GM18909 (cell line): Measurements from ENCODE around the gene CDKAL1.
"Not testable (repeated sequence)": the region's sequence is repeated elsewhere in the genome, so short reads cannot be mapped to it uniquely, and the experiment has no call there.

Source experiments
- ATAC-seq: cut with Tn5 transposase; IDR thresholded peaks from one replicate; pipeline ENCODE4 v1.9.1; 2021; ENCODE audit warnings: mild to moderate bottlenecking; ENCODE audit not compliant: unreplicated experiment, poor library complexity

The CDKAL1 gene

DNA sequence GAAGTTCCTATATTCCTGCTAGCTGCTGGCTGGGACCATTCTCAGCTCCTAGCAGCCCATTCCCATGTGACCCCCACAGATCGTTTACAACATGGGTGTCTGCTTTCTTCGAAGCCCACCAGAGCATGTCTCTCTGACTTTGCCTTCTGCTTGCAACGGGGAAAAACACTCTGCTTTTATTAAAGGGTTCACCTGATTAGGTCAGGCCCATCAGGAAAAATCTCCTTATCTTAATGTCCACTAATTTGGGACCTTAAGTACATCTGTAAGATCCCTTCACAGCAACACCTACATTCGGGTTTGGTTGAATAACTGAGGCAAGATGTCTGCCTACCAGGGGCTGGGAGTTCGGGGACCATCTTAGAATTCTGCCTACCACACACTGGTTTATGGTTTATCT lies 496.9 kb downstream of the CDKAL1 start:
- ATAC-seq = no peak

DNA sequence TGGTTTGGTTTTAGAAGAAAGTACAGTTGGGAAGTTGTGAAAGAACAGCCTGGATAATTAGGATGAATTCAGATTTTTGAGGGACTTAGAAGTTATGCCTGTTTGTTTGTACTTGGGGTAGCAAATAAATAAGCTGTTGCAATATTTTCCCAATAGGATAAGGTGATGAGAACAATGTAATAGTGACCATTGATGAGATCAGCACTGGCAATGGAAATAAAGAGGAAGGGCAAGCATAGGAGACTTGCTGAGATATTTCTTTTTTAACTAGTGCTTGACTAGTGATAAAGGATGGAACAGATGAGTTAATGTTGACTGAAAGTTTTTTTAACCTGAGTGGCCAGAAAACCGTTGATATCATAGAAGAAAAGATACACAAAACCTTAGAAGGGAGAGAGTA lies 498.8 kb downstream of the CDKAL1 start:
- ATAC-seq = no peak

DNA sequence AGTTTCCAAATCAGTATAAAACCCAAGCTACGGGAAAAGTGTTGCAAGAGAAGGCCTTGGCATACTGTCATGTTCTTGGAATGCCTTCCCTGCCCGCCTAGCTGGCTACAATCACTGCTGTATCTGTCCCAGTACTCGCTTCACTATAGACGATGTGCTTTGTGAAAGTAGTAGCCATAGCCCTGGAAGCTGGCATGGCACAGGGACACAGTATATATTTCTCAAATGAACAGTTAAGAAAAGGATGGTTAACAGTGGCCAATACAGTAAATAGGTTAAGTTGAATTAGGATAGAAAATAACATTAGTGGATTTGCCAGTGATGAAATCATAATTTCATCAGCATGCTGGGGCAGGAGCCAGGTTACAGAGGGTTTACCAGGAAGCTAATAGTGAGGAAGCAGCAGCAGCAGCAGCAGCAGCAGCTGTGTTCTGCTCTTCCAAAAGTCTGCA lies 499.3 kb downstream of the CDKAL1 start:
- no peak for ATAC-seq

DNA sequence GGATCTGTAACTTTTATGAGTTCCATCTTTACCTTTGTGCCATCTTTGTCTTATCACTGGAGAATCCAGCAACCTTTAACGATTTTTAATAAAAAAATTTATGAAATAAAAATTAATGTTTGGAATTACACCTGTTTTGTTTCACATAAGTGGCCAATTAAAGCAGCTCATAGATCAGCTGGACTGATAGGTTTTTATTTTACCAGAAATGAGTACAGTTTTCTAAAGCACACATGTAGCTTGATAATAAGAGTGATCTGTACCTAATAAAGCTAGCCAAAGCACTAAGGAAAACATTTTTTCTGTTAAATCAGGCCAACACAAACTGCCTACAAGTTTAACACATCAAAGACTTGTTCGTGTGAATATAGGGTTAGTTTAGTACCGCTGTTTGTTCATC lies 500.1 kb downstream of the CDKAL1 start:
- no peak for ATAC-seq

DNA sequence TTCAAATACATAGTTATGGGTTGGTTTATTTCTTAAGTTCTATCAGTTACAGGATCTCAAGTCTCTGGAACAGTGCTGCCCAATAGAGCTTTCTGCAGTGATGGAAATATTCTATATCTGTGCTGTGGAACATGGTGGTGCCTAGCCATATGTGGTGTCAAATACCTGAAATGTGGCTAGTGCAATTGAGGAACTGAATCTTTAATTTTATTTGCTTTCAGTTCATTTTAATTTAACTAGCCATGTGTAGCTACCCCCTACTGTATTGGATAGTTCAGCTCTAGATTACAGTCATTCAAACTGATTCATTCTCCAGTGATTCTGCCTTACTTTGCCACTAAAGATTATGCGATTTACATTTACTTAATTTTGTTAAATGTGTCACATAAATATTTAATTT lies 503.2 kb downstream of the CDKAL1 start:
- peak; percentile 75 for ATAC-seq

DNA sequence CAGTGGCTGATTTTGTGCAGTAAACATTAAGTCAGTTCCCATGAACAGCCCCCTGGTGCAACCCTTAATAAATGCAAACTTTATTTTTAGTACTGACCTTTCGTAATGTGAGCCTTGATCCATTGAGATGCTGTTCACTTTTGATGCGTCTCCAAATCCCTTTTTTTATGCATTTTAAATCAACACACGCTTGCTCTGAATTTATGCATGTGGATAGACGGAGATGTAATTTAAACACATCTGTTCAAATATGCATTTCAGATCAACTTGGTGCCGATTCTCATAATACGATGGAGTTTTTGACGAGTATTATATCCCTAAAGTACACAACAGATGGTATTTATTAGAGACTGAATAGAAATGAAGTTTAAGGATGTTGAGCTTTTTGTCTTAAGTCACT lies 505.7 kb downstream of the CDKAL1 start:
- ATAC-seq = no peak

DNA sequence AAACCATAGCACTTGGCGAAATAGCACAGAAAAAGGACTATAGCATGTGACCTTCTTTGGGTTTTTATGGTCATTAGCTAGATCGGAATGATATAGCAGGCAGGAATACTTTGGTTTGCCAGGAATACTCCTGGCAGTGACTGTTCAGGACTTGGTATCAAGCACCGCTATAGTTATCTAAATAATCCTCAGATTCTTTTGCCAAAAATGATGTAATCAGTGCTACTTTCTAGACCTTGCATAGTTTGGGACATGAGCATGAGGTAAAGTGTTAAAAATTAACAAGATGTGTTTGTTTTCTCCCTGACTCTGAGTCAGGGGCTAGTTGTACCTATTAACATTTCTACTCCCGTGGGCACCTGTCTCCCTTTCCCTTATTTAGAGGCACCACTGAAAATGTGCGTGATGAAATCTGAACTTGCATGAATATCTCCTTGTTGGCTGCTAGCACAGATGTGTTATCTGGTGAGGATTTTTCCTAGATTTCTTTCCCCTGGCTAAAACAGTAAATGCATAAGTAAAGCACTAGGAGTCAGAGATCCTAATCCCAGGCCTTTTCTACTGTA lies 511.0 kb downstream of the CDKAL1 start:
- no peak for ATAC-seq

DNA sequence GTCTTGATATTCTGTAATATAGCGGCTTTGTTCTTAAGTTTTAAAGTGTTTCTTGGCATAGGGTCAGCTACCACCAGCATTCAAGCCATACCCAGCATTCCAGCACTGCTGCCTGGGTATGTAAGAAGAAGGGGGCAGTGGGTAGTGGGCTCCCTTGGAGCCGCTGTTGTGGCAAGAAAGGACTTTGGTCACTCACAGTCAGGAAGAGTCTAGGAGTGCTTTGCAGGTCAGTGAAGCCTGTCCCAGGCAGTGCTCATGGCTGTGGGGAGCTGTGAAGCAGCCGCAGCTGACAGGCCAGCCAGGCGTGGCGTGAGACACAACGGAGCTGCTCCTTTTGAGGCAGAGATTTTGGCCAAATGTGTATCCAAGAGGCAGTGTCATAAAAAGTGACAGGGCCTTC lies 512.0 kb downstream of the CDKAL1 start:
- no peak for ATAC-seq

DNA sequence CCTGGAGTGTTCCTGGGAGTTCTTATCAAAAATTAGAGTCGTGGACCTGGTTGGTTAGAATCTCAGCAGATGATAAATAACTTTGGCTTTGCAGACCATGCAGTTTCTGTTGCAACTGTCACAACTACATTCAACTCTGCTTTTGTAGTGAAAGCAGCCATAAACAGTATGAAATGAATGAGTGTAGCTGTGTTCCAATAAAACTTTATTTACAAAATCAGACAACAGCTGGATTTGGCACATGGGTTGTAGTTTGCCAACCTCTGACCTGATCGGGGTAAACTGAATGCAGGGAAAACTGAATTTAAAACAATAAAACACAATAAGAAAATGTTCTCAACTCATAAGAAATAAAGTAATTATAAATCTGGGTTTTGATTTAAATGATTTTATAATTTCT lies 513.8 kb downstream of the CDKAL1 start:
- no peak for ATAC-seq

DNA sequence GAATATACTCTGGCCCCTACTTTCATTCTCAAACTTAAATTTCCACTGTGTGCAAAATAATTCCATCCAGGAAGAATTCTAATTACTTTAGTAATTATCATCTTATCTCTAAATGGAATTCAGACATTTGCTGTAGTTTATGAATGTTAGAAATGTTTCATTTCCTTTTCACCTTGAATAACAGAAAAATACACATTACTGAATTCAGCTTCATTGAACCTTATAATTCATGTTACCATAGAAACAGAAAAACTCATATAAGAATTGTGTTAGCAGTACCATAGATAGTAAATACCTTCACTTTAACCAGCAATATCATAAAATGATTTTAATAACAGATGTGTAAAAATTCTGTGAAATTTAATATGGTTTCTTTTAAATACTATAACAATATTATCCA lies 514.9 kb downstream of the CDKAL1 start:
- ATAC-seq = no peak

DNA sequence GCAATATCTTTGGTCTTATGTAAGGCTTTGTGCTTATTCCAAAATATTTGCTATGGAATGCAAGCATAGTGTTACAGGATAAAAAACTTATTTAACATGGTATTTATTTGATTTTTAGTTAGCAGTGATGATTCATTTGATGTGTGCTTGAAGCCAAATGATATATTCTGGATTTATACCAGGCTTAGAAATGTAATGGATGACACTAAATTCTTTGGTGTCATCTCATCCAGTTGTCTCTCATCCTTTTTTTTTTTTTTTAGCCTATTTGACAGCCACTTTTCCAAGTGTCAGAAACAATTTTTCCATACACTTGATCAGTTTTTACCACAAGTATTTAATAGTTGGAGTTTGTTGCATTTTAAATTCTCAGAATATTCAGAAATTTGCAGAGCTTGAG lies 515.3 kb downstream of the CDKAL1 start:
- ATAC-seq = no peak

DNA sequence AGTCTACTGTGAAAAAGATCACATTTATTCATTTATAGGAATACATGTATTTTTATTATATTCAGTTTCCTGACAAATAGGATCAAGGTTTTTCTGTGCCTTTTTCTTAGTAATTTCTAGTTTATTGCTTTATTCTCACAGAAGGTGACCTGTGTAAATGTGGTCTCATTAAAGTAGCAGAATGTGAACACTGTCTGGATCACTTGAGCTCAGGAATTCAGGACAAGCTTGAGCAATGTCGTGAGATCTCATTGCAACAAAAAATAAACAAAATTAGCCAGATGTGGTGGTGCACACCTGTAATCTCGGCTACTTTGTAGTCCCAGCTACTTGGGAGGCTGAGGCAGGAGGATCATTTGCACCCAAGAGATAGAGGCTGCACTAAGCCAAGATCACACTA lies 516.7 kb downstream of the CDKAL1 start:
- ATAC-seq = no peak

DNA sequence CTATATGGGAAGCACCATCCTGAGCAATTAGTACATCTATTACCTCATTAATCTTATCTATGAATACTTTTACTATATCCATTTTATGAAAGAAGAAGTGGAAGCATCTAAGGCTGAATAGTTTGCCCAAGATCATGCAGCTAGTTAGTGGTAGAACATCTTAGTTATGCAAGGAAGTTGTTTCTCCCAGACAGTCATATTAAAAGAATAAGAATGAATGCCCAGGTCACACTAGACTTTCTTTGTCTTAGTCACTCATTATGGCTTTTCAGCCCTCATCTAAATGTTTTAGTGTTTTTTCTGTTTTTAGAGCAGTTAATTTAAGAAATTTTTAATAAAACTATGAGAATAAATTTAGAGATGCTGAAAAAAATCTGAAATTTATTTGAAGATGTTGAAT lies 517.5 kb downstream of the CDKAL1 start:
- no peak for ATAC-seq

DNA sequence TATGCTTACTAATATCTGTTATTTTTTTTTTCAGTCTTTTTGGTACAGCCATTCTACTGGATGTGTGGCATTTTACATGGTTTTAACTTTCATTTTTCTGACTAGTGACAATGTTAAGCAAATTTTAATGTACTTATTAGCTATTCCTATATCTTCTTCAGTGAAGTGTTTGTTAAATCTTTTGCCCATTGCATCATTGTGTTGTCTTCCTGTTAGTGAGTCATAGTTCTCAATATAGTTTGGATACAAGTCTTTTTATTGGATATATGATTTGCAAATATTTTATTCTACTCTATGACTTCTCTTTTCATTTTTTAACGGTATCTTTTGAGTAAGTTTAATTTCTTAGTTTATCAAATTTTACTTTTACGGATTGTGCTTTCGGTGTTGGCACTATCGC lies 519.4 kb downstream of the CDKAL1 start:
- ATAC-seq = no peak

DNA sequence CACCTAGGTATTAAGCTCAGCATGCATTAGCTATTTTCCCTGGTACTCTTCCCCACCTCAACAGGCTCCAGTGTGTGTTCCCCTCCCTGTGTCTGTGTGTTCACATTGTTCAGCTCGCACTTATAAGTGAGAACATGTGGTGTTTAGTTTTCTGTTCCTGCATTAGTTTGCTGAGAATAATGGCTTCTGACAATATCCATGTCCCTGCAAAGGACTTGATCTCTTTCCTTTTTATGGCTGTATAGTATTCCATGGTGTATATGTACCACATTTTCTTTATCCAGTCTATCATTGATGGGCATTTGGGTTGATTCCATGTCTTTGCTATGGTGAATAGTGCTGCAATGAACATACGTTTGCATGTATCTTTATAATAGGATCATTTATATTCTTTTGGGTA lies 521.2 kb downstream of the CDKAL1 start:
- not testable (repeated sequence) for ATAC-seq

DNA sequence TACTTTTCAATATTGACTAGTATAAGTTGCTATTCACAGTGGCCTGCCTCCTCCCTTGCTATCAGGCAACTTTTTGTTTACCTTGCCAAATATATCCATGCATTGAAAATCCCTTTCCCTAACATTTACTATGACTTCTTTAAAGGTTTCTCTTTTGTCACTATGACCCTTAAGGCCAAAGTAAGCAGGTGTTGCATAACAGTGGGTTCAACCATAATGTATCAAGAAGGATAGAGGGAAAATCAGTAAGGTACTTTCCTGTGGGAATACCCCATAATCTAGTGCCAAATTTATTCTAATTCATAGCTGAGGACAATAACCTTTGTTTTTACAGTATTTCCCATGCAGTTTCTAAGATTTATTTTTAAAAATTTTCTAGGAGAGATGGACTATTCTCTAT lies 527.6 kb downstream of the CDKAL1 start:
- no peak for ATAC-seq

DNA sequence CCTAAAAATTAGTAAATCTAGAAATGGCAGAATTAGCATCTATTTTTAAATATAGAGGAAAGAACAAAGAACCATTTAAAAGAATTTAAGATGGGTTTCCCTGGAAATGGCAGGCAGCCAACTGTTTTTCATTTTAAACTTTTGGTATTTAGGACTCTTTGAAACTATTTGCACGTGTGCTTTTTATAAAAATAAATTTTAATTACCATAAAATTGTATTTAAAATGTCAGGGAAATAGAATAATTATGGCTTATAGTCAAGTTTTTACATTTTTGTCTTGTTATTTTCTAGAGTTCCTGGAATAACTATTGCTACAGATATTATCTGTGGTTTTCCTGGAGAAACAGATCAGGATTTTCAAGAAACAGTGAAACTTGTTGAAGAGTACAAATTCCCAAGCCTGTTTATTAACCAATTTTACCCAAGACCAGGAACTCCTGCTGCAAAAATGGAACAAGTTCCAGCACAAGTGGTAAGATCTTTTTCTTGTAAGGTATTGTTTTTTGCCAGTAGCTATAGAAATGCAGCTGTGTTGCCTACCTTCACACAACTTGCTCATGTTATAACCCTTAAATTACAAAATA lies 530.6 kb downstream of the CDKAL1 start:
- no peak for ATAC-seq

DNA sequence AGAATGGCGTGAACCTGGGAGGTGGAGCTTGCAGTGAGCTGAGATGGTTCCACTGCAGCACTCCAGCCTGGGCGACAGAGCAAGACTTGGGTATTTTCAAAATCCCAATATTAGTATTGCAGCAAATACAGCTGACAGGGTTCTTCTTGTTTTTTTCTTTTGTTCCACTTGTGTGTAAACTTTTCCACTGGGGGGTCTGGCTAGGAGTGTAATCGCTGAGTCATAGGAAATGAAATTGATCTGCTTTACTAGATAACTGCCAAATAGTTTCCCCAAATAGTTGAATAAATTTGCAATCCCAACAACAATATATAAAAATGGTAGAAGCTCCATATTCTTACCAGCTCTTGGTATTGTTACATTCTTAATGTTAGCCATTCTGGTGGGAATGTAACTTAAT lies 533.3 kb downstream of the CDKAL1 start:
- no peak for ATAC-seq

DNA sequence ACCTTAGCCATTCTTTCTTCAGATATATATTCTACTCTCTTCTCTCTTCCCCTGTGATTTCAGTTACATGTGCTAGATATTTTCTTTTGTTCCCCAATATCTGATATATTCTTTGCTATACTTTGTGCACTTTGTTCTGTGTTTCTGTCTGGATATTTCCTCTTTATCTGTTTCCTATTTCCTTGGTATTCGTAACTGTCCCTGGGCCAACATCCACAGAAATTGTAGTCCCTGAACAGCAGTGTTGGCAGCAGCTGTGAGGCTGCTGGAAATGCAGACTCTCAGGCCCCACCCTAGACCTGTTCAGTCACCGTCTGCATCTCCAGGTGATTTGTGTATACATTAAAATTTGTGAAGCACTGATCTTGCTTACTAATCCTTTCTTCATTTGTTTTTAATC lies 536.4 kb downstream of the CDKAL1 start:
- no peak for ATAC-seq

DNA sequence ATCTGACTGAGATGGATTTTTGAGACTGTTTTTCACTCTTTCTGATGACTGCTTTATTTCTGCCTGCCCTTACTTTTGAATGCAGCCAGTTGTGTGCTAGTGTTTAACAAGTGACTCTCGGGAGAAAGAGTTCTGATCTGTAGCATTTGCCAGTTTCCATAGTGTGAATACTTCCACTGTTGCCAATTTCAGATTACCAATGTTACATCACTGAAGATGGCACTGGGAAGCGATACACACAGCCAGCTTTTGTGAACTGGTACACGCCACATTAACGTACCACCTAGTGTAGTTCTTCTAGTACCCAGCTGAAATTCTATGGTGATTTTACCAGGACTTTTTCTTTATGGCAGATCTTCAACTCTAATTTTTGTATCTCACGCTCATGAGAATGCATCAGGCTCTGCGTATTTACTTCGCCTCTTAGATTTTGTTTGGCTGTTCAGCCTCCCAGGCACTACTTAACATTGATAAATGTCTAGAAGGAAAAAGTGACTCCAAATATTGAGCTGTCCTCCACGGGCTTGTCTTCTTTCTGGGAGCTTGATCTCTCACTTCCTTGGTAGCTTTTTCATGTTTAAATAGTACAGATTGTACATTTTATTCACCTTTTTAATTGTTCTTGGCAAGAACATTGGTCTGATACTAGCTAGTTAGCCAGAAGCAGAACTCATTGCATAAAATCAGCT lies 537.7 kb downstream of the CDKAL1 start:
- no peak for ATAC-seq

DNA sequence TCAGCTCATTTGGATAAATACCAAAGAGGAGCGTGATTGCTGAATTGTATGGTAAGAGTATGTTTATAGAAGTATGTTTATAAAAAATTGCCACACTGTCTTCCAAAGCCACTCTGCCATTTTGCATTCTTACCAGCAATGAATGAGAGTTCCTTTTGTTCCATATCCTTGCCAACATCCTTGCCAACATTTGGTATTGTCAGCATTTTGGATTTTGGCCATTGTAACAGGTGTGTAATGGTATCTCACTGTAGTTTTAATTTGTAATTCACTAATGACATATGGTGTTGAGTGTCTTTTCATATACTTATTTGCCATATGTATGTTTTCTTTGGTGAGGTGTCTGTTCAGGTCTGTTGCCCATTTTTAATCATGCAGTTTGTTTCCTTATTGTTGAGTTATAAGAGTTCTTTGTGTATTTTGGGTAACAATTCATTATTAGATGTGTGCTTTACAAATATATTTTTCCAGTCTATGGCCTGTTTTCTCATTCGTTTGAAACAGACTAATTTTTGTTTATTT lies 539.1 kb downstream of the CDKAL1 start:
- no peak for ATAC-seq

DNA sequence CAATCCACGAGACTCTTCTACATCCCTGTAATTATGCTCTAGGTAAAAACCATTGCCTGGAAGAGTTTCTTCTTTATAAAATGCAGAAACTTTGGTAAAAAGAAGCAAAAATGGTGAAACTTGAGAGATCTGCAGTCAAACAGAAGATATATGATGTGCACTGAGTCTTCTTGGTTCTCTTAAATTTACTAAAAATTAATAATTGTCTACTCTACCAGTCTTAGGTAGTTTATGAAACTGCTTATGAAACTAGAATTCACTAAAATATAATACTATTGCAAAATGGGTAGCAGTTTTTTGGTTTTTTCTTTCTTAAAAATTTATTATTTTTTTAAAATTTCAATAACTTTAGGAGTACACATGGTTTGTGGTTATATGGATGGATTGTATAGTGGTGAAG lies 540.2 kb downstream of the CDKAL1 start:
- ATAC-seq = no peak
